Smooth muscle cell (in vitro differentiated cells): Measurements from ENCODE around the gene XYLT1. TPM values are rescaled to one million over a fixed set of nuclear protein-coding genes. Genes with fewer than 3 reads are reported as not detected.

Experiments
- DNase-seq: peaks from one replicate; lab custom pipeline; 2025; ENCODE audit not compliant: unreplicated experiment; lab: John Stamatoyannopoulos, UW
- H2AFZ ChIP-seq: fragments of 200-600 bp; sonication (generic); 2 replicates; pipeline ENCODE4 v1.6.0; 2016; ENCODE audit warnings: antibody characterized with exemption, low read depth, mild to moderate bottlenecking
- H3F3A ChIP-seq: fragments of 200-600 bp; sonication (generic); 2 replicates; pipeline ENCODE4 v1.6.0; 2017; ENCODE audit warnings: antibody characterized with exemption, low read depth
- H3K27ac ChIP-seq: fragments of 200-600 bp; sonication (generic); 2 replicates; pipeline ENCODE4 v1.5.1; 2016; ENCODE audit warnings: low read depth, mild to moderate bottlenecking
- H3K27me3 ChIP-seq: fragments of 200-600 bp; sonication (generic); 2 replicates; pipeline ENCODE4 v1.6.1; 2016; ENCODE audit warnings: low read depth, mild to moderate bottlenecking
- H3K36me3 ChIP-seq: fragments of 200-600 bp; sonication (generic); 2 replicates; pipeline ENCODE4 v1.5.1; 2016; ENCODE audit warnings: low read depth
- H3K4me1 ChIP-seq: fragments of 200-600 bp; sonication (generic); 2 replicates; pipeline ENCODE4 v1.5.1; 2016; ENCODE audit warnings: low read depth
- H3K4me2 ChIP-seq: fragments of 200-600 bp; sonication (generic); 2 replicates; pipeline ENCODE4 v1.6.0; 2016; ENCODE audit warnings: mild to moderate bottlenecking
- H3K4me3 ChIP-seq: fragments of 200-600 bp; sonication (generic); 2 replicates; pipeline ENCODE4 v1.5.1; 2016; ENCODE audit warnings: mild to moderate bottlenecking
- H3K79me2 ChIP-seq: fragments of 200-600 bp; sonication (generic); 2 replicates; pipeline ENCODE4 v1.6.0; 2016; ENCODE audit warnings: low read depth, mild to moderate bottlenecking
- H3K9ac ChIP-seq: fragments of 200-600 bp; sonication (generic); 2 replicates; pipeline ENCODE4 v1.6.0; 2016; ENCODE audit warnings: low read depth
- H3K9me3 ChIP-seq: fragments of 200-600 bp; sonication (generic); replicated peaks from 2 replicates; pipeline ENCODE4 v1.5.1; 2016; ENCODE audit warnings: low read depth
- H4K20me1 ChIP-seq: fragments of 200-600 bp; sonication (generic); 2 replicates; pipeline ENCODE4 v1.6.0; 2016; ENCODE audit warnings: low read depth
- WGBS: methylation state at CpG from one replicate; pipeline ENCODE4 v1.1.7; 2016; ENCODE audit warnings: low lambda C conversion rate; 5-methylcytosine and 5-hydroxymethylcytosine counted together
- polyA plus RNA-seq: library from polyadenylated mRNA; unstranded; fragments of >200 nt; fragmentation: Nextera tagmentation; extraction: Ambion mirVana; gene quantifications from 2 replicates; pipeline ENCODE4 v1.2.1, GENCODE V29; 2016
- total RNA-seq: library from RNA; depleted of rRNA; stranded (reverse); fragments of >200 nt; gene quantifications from 2 replicates; pipeline ENCODE4 v1.2.3, GENCODE V29; 2014
- TF ChIP-seq, protein P1 (sequence below): fragments of 200-600 bp; sonication (generic); IDR thresholded peaks from 2 replicates; pipeline ENCODE4 v1.5.1; 2017; ENCODE audit warnings: borderline replicate concordance, mild to moderate bottlenecking, antibody characterized with exemption; ENCODE audit not compliant: insufficient read depth, poor library complexity, severe bottlenecking

The XYLT1 gene
- total and polyA plus RNA-seq, 2 experiments from 2014 or later, result 9.5 to 19.9 TPM

DNA sequence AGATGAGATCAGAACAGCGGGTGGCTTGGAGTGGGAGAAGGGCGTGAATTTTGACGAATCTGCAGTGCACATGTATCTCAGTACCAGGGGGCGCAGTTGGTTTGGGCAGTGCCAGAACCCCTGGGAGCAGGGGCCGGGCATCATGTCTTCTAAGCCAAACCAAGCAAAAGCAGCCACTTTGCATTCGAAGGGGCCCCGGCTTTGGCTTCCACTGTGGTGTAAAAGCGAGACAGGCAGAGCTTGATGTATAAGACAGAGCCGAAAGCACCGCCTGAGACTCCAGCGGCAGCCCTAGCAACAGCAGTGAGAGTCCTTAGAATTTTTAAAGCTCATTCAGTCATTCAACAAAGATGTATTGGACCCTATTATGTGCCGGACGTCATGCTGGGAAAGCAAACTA, 3.8 kb upstream of the XYLT1 start:
- Histone ChIP-seq H3K4me1 (peaks cover 4% of the 10 kb centered on the region), H3K27ac (no peak overlapping the region), H3K4me3 (no peak overlapping the region), H3K27me3 (no peaks in the 10 kb centered on the region), H3K79me2 (no peaks in the 10 kb centered on the region), H3K36me3 (no peaks in the 10 kb centered on the region), H3K9ac (no peak overlapping the region), H3K9me3 (no peaks in the 10 kb centered on the region), H4K20me1 (peaks cover 7% of the 10 kb centered on the region), H3F3A (peaks cover 9% of the 10 kb centered on the region), H2AFZ (no peak overlapping the region), H3K4me2 (peak overlapping the region; percentile 42)
- TF ChIP-seq, protein P1, sequence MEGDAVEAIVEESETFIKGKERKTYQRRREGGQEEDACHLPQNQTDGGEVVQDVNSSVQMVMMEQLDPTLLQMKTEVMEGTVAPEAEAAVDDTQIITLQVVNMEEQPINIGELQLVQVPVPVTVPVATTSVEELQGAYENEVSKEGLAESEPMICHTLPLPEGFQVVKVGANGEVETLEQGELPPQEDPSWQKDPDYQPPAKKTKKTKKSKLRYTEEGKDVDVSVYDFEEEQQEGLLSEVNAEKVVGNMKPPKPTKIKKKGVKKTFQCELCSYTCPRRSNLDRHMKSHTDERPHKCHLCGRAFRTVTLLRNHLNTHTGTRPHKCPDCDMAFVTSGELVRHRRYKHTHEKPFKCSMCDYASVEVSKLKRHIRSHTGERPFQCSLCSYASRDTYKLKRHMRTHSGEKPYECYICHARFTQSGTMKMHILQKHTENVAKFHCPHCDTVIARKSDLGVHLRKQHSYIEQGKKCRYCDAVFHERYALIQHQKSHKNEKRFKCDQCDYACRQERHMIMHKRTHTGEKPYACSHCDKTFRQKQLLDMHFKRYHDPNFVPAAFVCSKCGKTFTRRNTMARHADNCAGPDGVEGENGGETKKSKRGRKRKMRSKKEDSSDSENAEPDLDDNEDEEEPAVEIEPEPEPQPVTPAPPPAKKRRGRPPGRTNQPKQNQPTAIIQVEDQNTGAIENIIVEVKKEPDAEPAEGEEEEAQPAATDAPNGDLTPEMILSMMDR, result no peak
- WGBS, result 65% methylated on average over 13 of the region's 13 CpGs
- DNase-seq, result no peak

DNA sequence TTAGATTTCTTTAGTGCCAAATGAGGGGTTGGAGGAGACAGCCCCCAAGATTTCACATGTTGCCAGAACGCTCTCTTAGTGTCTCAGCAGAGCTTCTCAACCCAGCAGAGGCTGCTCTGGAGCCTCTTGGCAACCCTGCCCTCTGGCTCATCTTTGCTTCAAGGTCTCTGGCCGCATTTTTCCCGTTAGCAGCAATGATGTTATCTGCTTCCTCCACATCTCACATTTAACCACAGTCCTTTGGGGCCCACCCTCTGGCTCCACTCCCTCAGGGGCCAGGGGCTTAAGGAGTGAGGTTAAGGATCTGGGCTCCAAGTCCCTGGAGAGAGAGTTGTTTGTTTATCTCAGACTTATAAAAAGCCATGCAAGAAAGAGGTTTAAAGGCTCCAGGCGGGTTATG, 3.3 kb upstream of the XYLT1 start:
- Histone ChIP-seq H3K4me3 (no peak overlapping the region), H4K20me1 (peaks cover 12% of the 10 kb centered on the region), H3K36me3 (no peaks in the 10 kb centered on the region), H3K4me2 (peak overlapping the region; percentile 42), H2AFZ (peak overlapping the region; percentile 8), H3K27me3 (no peaks in the 10 kb centered on the region), H3K9ac (no peak overlapping the region), H3K9me3 (no peaks in the 10 kb centered on the region), H3K79me2 (no peaks in the 10 kb centered on the region), H3F3A (peaks cover 9% of the 10 kb centered on the region), H3K27ac (no peak overlapping the region), H3K4me1 (peaks cover 4% of the 10 kb centered on the region)
- TF ChIP-seq, protein P1, result no peak
- DNase-seq, result no peak
- 4% methylated on average over 4 of the region's 4 CpGs for WGBS

DNA sequence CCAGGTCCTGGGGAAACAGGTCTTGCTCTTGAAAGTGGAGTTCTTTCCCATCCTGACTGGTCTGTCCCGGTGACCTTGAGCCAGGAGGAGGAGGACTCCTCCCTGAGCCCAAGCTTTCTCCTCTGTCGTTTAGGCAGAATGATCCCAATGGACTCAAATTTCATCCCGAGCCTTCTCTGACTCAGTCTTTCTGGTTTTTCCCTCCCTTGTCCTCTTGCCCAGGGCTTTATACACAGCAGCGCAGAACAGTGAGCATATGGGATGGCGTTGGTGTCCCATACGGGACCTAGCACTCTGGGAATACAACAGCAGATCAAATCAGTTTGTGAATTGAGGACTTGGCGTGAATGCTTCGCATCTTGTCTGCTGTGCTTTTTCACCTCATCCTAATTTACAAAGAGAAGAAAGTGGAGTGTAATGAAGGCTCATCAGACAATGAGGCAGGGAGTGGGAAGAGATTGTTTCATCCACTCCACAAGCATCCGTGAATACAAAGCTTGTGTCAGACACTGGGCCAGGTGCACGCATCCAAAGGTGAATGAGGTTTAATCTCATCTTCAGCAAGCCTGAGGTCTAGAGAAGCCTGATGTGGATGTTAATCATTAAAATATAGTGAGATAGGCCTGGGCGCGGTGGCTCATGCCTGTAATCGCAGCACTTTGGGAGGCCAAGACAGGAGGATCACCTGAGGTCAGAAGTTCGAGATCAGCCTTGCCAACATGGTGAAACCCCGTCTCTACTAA, 1.1 kb upstream of the XYLT1 start:
- Histone ChIP-seq H3K4me2 (peak overlapping the region; percentile 85), H4K20me1 (peaks cover 34% of the 10 kb centered on the region), H3K4me3 (no peak overlapping the region), H3K79me2 (no peaks in the 10 kb centered on the region), H3K36me3 (no peaks in the 10 kb centered on the region), H3K9ac (no peak overlapping the region), H3K9me3 (no peaks in the 10 kb centered on the region), H2AFZ (no peak overlapping the region), H3F3A (peaks cover 9% of the 10 kb centered on the region), H3K27me3 (no peaks in the 10 kb centered on the region), H3K27ac (peak overlapping the region; percentile 64), H3K4me1 (peaks cover 19% of the 10 kb centered on the region)
- DNase-seq, result no peak
- 75% methylated on average over 15 of the region's 15 CpGs for WGBS
- TF ChIP-seq, protein P1, result no peak
